Psoas muscle (tissue), 8 donors: ENCODE measurements around the gene KIAA0825. TPM values are rescaled to one million over a fixed set of nuclear protein-coding genes. Genes with fewer than 3 reads are reported as not detected.

Experiments
- ATAC-seq, 4 donors: fragments of 200-7000 bp; cut with Tn5 transposase; one replicate each; pipeline ENCODE4 v1.9.1; 2020; ENCODE audit warnings: moderate library complexity in 3 of 4, mild to moderate bottlenecking in 2 of 4
- DNase-seq, 2 donors: peaks; one replicate each; pipeline ENCODE4 v3.0.0-alpha.2; 2020
- H3K27ac ChIP-seq: fragments of 200-600 bp; one replicate; pipeline ENCODE4 v1.8.0; 2022
- H3K27me3 ChIP-seq, 3 donors: fragments of 200-600 bp in 1 of 3; one replicate each; pipeline versions ENCODE4 v1.6.1 to v1.8.0; 2013 to 2022; ENCODE audit warnings: low read length in 2 of 3, mild to moderate bottlenecking in 2 of 3, moderate library complexity in 1 of 3; ENCODE audit not compliant: insufficient read depth in 3 of 3
- H3K36me3 ChIP-seq, 2 donors: fragments of 200-600 bp in 1 of 2; one replicate each; pipeline versions ENCODE4 v1.6.1 to v1.8.0; 2013 to 2022; ENCODE audit warnings: low read depth in 1 of 2, mild to moderate bottlenecking in 1 of 2, moderate library complexity in 1 of 2; ENCODE audit not compliant: insufficient read depth in 1 of 2
- H3K4me1 ChIP-seq: fragments of 200-600 bp; one replicate; pipeline ENCODE4 v1.8.0; 2022
- H3K4me3 ChIP-seq: fragments of 200-600 bp; one replicate; pipeline ENCODE4 v1.8.0; 2022; ENCODE audit warnings: mild to moderate bottlenecking
- H3K9me3 ChIP-seq: fragments of 200-600 bp; one replicate; pipeline ENCODE4 v1.8.0; 2022
- WGBS, 3 donors: extraction: QIAGEN DNeasy Blood & Tissue Kit; methylation state at CpG; one replicate each; pipeline versions ENCODE4 v1.1.6 to v1.1.7; 2013; 5-methylcytosine and 5-hydroxymethylcytosine counted together
- intact Hi-C, 2 donors: fragments of 100-400 bp; cut with DNase I; formaldehyde crosslinking; loops; one replicate each; pipeline versions ENCODE4 v1.11.0 to v1.14.2; 2022
- polyA plus RNA-seq, 3 donors: library from polyadenylated mRNA; stranded (reverse); fragments of 200-250 nt; gene quantifications; one replicate each; pipeline ENCODE4 v1.2.3, GENCODE V29; 2013
- total RNA-seq, 4 donors: library from RNA; stranded (reverse); fragmentation: NEBNext Ultra II Directional in 2 of 4; extraction: Animal tissue kit (Norgen Biotek cat#: 25700) in 2 of 4; gene quantifications; one replicate each; pipeline versions ENCODE4 v1.2.1 to v1.2.4, GENCODE V29; 2021 to 2023
- TF ChIP-seq, protein P1 (sequence below): fragments of 200-600 bp; IDR thresholded peaks from one replicate; pipeline ENCODE4 v1.8.0; 2022; ENCODE audit warnings: antibody characterized with exemption
- donor health status: healthy with polysubstance abuse.
- donor health status: DM: no; HTN: no; CAD: no; lungs with moderate emphysema.
- donor health status: Bipolar disorder and iron deficiency.
- donor health status: healthy.
- donor health status: DM: yes; HTN: yes; CAD: no.
- donor health status: DM: no; HTN: no; CAD: no.
- donor health status: DM: no; HTN: no; CAD: no.
- donor health status: DM: yes; HTN: yes; CAD: no.

Gene KIAA0825
- total and polyA plus RNA-seq, 7 donors: 0.41 to 1.5 (median 1.1) TPM

DNA sequence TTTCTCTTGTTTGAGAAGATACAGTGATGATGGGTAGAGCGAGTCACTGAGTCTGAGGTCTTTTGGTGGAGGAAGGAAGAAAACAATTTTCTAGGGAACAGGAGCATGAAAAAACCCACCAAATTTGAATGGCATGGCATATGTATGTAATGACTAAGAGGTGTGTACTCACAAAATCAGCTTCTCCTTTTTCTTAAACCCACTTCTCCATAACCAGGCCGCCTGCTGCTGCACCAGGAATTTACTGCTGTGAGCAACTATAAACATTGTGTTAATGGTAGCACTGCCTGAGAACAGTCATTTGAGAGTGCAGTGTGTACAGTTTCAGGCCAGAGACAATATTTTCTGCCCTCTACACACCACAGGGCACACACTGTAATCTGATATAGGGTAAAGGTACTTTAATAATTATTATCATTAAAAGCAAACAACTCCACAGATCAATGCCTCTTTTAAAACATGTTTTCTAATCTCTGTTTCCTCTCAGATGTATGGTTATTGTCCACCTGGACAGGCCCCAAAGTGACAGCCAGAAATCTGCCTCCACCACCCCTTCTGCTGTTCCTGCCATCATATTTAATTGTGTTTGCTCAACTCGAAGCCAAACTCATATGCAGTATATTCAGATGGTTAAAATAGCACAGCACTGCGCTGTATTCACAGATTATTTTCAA is 241.6 kb downstream of the KIAA0825 start:
- no peaks in the 10 kb centered on the region for H3K4me1 ChIP-seq
- no peak for ATAC-seq
- 77 to 81% (median 77%) methylated on average over 4 of the region's 4 CpGs for WGBS, 3 donors
- H3K4me3 ChIP-seq: no peak overlapping the region
- no peaks in the 10 kb centered on the region for H3K27me3 ChIP-seq
- no peak for DNase-seq
- no peaks in the 10 kb centered on the region for H3K36me3 ChIP-seq
- H3K27ac ChIP-seq: no peak overlapping the region
- intact Hi-C loops: no loop called here
- TF ChIP-seq, protein P1, sequence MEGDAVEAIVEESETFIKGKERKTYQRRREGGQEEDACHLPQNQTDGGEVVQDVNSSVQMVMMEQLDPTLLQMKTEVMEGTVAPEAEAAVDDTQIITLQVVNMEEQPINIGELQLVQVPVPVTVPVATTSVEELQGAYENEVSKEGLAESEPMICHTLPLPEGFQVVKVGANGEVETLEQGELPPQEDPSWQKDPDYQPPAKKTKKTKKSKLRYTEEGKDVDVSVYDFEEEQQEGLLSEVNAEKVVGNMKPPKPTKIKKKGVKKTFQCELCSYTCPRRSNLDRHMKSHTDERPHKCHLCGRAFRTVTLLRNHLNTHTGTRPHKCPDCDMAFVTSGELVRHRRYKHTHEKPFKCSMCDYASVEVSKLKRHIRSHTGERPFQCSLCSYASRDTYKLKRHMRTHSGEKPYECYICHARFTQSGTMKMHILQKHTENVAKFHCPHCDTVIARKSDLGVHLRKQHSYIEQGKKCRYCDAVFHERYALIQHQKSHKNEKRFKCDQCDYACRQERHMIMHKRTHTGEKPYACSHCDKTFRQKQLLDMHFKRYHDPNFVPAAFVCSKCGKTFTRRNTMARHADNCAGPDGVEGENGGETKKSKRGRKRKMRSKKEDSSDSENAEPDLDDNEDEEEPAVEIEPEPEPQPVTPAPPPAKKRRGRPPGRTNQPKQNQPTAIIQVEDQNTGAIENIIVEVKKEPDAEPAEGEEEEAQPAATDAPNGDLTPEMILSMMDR: no peak
- H3K9me3 ChIP-seq: no peaks in the 10 kb centered on the region

DNA sequence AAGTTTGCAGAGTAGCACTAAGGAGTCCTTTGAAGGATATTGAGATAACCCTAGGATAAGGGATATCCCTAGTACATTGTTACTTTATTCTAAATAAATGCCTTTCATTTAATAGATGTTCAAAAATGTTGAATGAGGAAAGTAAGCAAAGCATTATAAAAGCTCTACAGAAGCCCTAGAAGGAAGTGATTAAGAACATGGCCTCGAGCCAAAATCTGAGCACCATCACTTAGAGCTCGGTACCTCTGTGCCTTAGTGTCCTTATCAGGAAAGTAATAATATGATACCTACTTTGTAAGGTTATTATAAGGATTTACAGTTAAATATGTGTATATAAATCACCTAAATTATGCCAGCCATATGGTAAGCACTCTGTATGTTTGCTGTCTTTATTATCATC is 242.6 kb downstream of the KIAA0825 start:
- intact Hi-C loops: no loop called here
- TF ChIP-seq, protein P1: no peak
- no peak for DNase-seq
- no peaks in the 10 kb centered on the region for H3K27me3 ChIP-seq
- no peaks in the 10 kb centered on the region for H3K4me1 ChIP-seq
- ATAC-seq: no peak
- no peak overlapping the region for H3K27ac ChIP-seq
- H3K4me3 ChIP-seq: no peak overlapping the region
- 67 to 75% (median 68%) methylated on average over 2 of the region's 2 CpGs for WGBS, 3 donors
- no peaks in the 10 kb centered on the region for H3K9me3 ChIP-seq
- no peaks in the 10 kb centered on the region for H3K36me3 ChIP-seq

DNA sequence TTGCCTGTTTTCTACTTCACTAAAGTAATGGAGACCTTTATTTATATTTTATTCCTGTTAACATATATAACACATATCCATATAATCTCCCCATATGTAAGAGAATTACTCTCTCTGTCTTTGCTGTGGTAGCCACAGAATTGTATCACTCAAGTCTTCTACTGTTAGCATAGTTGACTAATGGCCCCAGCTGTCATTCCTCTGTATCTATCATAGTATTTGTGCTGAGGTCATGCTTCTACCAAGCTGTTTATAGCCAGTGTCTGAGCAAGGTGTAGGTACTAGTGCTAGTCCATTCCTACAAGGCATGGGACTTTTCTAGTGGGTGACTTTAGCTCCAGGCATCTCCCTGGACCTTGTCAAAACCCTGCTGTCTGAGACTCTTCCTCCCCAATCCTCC is 244.1 kb downstream of the KIAA0825 start:
- TF ChIP-seq, protein P1: no peak

DNA sequence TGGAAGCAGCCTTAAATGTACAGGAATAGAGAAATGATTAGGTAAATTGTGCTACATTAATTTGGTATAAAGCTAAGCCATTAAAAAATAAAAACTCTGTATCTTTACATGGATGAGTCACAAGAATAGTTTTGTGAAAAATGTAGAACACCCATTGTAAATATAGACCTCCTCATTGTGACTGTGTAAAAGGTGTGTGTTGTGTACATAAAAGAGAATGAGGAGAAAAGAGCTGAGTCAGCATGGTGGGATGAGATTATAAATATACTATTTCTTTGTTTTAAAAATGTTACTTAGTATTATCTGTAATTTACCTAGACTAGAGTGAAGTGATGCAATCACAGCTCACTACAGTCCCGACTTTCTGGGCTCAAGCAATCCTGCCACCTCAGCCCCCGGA is 250.5 kb downstream of the KIAA0825 start:
- no peaks in the 10 kb centered on the region for H3K36me3 ChIP-seq
- no peak for ATAC-seq
- TF ChIP-seq, protein P1: no peak
- H3K4me3 ChIP-seq: no peak overlapping the region
- H3K9me3 ChIP-seq: no peaks in the 10 kb centered on the region
- DNase-seq: no peak
- intact Hi-C loops: no loop called here
- no peaks in the 10 kb centered on the region for H3K27me3 ChIP-seq
- no peaks in the 10 kb centered on the region for H3K4me1 ChIP-seq
- WGBS, 3 donors: 84 to 93% (median 91%) methylated on average over 2 of the region's 2 CpGs
- H3K27ac ChIP-seq: no peak overlapping the region

More for the DNA sequence above, 244.1 kb downstream of the KIAA0825 start:
- no peak for ATAC-seq
- Histone ChIP-seq H3K4me3 (no peak overlapping the region), H3K36me3 (no peaks in the 10 kb centered on the region), H3K4me1 (no peaks in the 10 kb centered on the region), H3K27ac (no peak overlapping the region), H3K9me3 (no peaks in the 10 kb centered on the region), H3K27me3 (no peaks in the 10 kb centered on the region)
- no peak for DNase-seq
- intact Hi-C loops: no loop called here

DNA sequence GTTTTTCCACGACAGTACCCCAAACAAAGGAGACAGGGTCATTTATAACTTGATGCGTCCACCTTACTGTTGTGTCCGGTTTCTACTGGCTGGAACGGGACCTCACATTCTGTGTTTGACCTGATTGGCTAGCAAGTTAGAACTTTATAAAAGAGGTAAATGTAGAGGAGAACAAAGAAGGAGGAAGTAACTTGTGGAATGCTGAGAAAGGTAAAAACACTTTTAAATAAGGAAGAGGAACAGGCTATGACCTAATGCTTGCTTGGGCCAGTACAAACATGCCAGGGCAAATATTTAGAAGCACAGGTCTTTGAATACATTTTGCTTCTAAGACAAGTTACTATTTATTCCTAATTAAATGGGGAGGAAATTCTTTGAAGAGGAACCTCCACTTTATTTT is 251.6 kb downstream of the KIAA0825 start:
- Histone ChIP-seq H3K36me3 (no peaks in the 10 kb centered on the region), H3K27me3 (no peaks in the 10 kb centered on the region), H3K27ac (no peak overlapping the region), H3K4me1 (no peaks in the 10 kb centered on the region), H3K4me3 (no peak overlapping the region), H3K9me3 (no peaks in the 10 kb centered on the region)
- intact Hi-C loops: no loop called here
- 86 to 91% (median 89%) methylated on average over 4 of the region's 4 CpGs for WGBS, 3 donors
- DNase-seq (no peak), ATAC-seq (no peak)
- TF ChIP-seq, protein P1: no peak
